ENCODE data around the gene GLS.

The GLS gene

DNA sequence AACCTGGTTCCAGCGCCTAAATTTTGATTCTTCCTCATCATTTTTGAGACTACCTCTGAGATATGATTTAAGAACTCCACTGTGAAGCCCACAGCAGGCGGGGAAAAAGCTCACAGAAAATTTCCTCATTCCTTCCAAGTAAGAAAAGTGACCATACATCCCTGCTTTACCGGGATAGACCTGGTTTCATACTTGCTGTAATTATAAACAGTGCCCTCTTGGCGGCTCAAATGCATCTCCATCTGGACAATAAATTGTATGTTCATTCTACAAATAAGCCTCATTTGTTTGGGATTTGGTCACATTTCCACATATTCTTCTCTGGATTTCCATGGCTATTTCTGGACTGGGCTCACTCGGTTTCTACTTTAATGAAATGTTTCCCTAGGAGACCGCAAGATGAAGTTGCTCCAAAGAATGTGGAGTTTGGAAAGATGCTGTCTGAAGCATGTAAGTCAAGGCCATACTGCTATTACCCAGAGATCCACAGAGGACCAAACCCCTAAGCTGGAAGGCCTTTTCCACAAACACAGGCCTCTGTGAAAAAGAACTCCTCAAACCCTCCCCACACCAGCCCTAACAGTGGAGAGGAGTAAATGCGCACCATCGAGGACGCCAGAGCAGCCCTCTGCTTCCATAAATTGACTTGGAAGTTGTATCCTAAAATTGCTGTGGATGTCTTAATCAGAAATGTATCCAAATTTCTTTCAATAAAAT is 119.5 kb downstream of the GLS start:
- Histone ChIP-seq H3K4ac (ENCODE audit: low read length) (no peak overlapping the region), H3K9ac (ENCODE audit: low read depth, low read length, poor library complexity) (no peak overlapping the region)

GRCh38 chr2:191001032-191001431 is 120.4 kb downstream of the GLS start:
- Histone ChIP-seq H4K91ac (ENCODE audit: low read depth, low read length, poor library complexity) (no peak overlapping the region), H3K9ac (ENCODE audit: low read depth, low read length, poor library complexity) (no peak overlapping the region), H2AK5ac (ENCODE audit: low read depth, low read length) (no peak overlapping the region), H3K18ac (ENCODE audit: low read length) (no peak overlapping the region), H3K4ac (ENCODE audit: low read length) (no peak overlapping the region), H2BK5ac (ENCODE audit: low read length) (no peak overlapping the region), H2BK120ac (ENCODE audit: low read depth, low read length) (no peak overlapping the region), H3K4me3 (ENCODE audit: low read length in 2 of 2) (no peak overlapping the region), H3K23ac (ENCODE audit: low read depth, low read length, poor library complexity) (no peak overlapping the region), H2BK15ac (ENCODE audit: low read length) (no peak overlapping the region), H2BK12ac (ENCODE audit: low read length) (no peak overlapping the region), H3K9me3 (replicated peaks in 1 of 2; ENCODE audit: control insufficient read depth in 2 of 2, insufficient read depth in 1 of 2, low read depth in 1 of 2, low read length in 2 of 2) (peaks cover 0 to 5% of the 10 kb centered on the region in 2 donors), H3K14ac (ENCODE audit: low read length) (no peak overlapping the region), H3K27ac (replicated peaks; ENCODE audit: low read length) (no peak overlapping the region), H2AFZ (ENCODE audit: low read length) (no peak overlapping the region), H3K4me1 (ENCODE audit: control insufficient read depth in 2 of 2, insufficient read depth in 1 of 2, low read depth in 1 of 2, low read length in 2 of 2) (no peaks in the 10 kb centered on the region), H3K27me3 (ENCODE audit: control insufficient read depth in 3 of 3, insufficient read depth in 3 of 3, low read depth in 1 of 3, low read length in 3 of 3) (no peaks in the 10 kb centered on the region), H4K8ac (ENCODE audit: low read depth, low read length) (no peak overlapping the region), H3K36me3 (replicated peaks in 1 of 2; ENCODE audit: control insufficient read depth in 2 of 2, insufficient read depth in 2 of 2, low read length in 2 of 2) (peaks cover 30 to 99% of the 10 kb centered on the region in 2 donors), H3K79me1 (ENCODE audit: low read depth, low read length) (no peaks in the 10 kb centered on the region), H3K4me2 (ENCODE audit: insufficient read depth, low read length, poor library complexity, severe bottlenecking) (no peak overlapping the region)
- WGBS, 2 donors (ENCODE audit: extremely low coverage in 2 of 2, insufficient read length in 2 of 2, insufficient replicate concordance in 1 of 2), result no CpG with 5 or more reads among the region's 2 CpGs
- no peak for DNase-seq (ENCODE audit: low spot score)

More for the DNA sequence above, 119.5 kb downstream of the GLS start:
- H4K91ac ChIP-seq (ENCODE audit: low read depth, low read length, poor library complexity), result no peak overlapping the region
- peaks cover 27 to 99% of the 10 kb centered on the region in 2 donors for H3K36me3 ChIP-seq (replicated peaks in 1 of 2; ENCODE audit: control insufficient read depth in 2 of 2, insufficient read depth in 2 of 2, low read length in 2 of 2)
- no peaks in the 10 kb centered on the region for H3K27me3 ChIP-seq (ENCODE audit: control insufficient read depth in 3 of 3, insufficient read depth in 3 of 3, low read depth in 1 of 3, low read length in 3 of 3)
- H4K8ac ChIP-seq (ENCODE audit: low read depth, low read length), result no peak overlapping the region
- WGBS, 2 donors (ENCODE audit: extremely low coverage in 2 of 2, insufficient read length in 2 of 2, insufficient replicate concordance in 1 of 2), result no CpG with 5 or more reads among the region's 9 CpGs
- no peak for DNase-seq (ENCODE audit: low spot score)
- no peak overlapping the region for H3K14ac ChIP-seq (ENCODE audit: low read length)
- H3K4me2 ChIP-seq (ENCODE audit: insufficient read depth, low read length, poor library complexity, severe bottlenecking), result no peak overlapping the region
- no peak overlapping the region for H2BK12ac ChIP-seq (ENCODE audit: low read length)
- H3K4me3 ChIP-seq (ENCODE audit: low read length in 2 of 2), result no peak overlapping the region
- no peak overlapping the region for H3K23ac ChIP-seq (ENCODE audit: low read depth, low read length, poor library complexity)
- no peaks in the 10 kb centered on the region for H3K79me1 ChIP-seq (ENCODE audit: low read depth, low read length)
- no peak overlapping the region for H3K27ac ChIP-seq (replicated peaks; ENCODE audit: low read length)
- H3K18ac ChIP-seq (ENCODE audit: low read length), result no peak overlapping the region
- no peak overlapping the region for H2BK5ac ChIP-seq (ENCODE audit: low read length)
- no peak overlapping the region for H2BK120ac ChIP-seq (ENCODE audit: low read depth, low read length)
- no peaks in the 10 kb centered on the region for H3K4me1 ChIP-seq (ENCODE audit: control insufficient read depth in 2 of 2, insufficient read depth in 1 of 2, low read depth in 1 of 2, low read length in 2 of 2)
- H2AK5ac ChIP-seq (ENCODE audit: low read depth, low read length), result no peak overlapping the region
- H3K9me3 ChIP-seq (replicated peaks in 1 of 2; ENCODE audit: control insufficient read depth in 2 of 2, insufficient read depth in 1 of 2, low read depth in 1 of 2, low read length in 2 of 2), result peaks cover 0 to 5% of the 10 kb centered on the region in 2 donors
- H2AFZ ChIP-seq (ENCODE audit: low read length), result no peak overlapping the region
- H2BK15ac ChIP-seq (ENCODE audit: low read length), result no peak overlapping the region

- Histone ChIP-seq H2BK12ac (ENCODE audit: low read length) (no peak overlapping the region), H3K9me3 (replicated peaks in 1 of 2; ENCODE audit: control insufficient read depth in 2 of 2, insufficient read depth in 1 of 2, low read depth in 1 of 2, low read length in 2 of 2) (peaks cover 1 to 5% of the 10 kb centered on the region in 2 donors), H2BK5ac (ENCODE audit: low read length) (no peak overlapping the region), H2BK120ac (ENCODE audit: low read depth, low read length) (no peak overlapping the region), H4K91ac (ENCODE audit: low read depth, low read length, poor library complexity) (no peak overlapping the region), H3K4me2 (ENCODE audit: insufficient read depth, low read length, poor library complexity, severe bottlenecking) (no peak overlapping the region), H4K8ac (ENCODE audit: low read depth, low read length) (no peak overlapping the region), H3K4me3 (ENCODE audit: low read length in 2 of 2) (no peak overlapping the region), H3K14ac (ENCODE audit: low read length) (no peak overlapping the region), H3K27me3 (ENCODE audit: control insufficient read depth in 3 of 3, insufficient read depth in 3 of 3, low read depth in 1 of 3, low read length in 3 of 3) (no peaks in the 10 kb centered on the region), H3K27ac (replicated peaks; ENCODE audit: low read length) (no peak overlapping the region), H2AK5ac (ENCODE audit: low read depth, low read length) (no peak overlapping the region), H3K4ac (ENCODE audit: low read length) (no peak overlapping the region), H2BK15ac (ENCODE audit: low read length) (no peak overlapping the region), H3K79me1 (ENCODE audit: low read depth, low read length) (no peaks in the 10 kb centered on the region), H2AFZ (ENCODE audit: low read length) (no peak overlapping the region), H3K23ac (ENCODE audit: low read depth, low read length, poor library complexity) (no peak overlapping the region), H3K18ac (ENCODE audit: low read length) (no peak overlapping the region), H3K9ac (ENCODE audit: low read depth, low read length, poor library complexity) (no peak overlapping the region), H3K4me1 (ENCODE audit: control insufficient read depth in 2 of 2, insufficient read depth in 1 of 2, low read depth in 1 of 2, low read length in 2 of 2) (no peaks in the 10 kb centered on the region), H3K36me3 (replicated peaks in 1 of 2; ENCODE audit: control insufficient read depth in 2 of 2, insufficient read depth in 2 of 2, low read length in 2 of 2) (peaks cover 31 to 99% of the 10 kb centered on the region in 2 donors)
- DNase-seq (ENCODE audit: low spot score), result no peak
- WGBS, 2 donors (ENCODE audit: extremely low coverage in 2 of 2, insufficient read length in 2 of 2, insufficient replicate concordance in 1 of 2), result no CpG with 5 or more reads among the region's 3 CpGs
Observed at GRCh38 chr2:191001624-191002023, 121.0 kb downstream of the GLS start.

GRCh38 chr2:191003405-191004309 is 123.0 kb downstream of the GLS start:
- H3K27me3 ChIP-seq (ENCODE audit: control insufficient read depth in 3 of 3, insufficient read depth in 3 of 3, low read depth in 1 of 3, low read length in 3 of 3), result no peaks in the 10 kb centered on the region
- WGBS, 2 donors (ENCODE audit: extremely low coverage in 2 of 2, insufficient read length in 2 of 2, insufficient replicate concordance in 1 of 2), result no CpG with 5 or more reads among the region's 6 CpGs

More at GRCh38 chr2:191003405-191004309, 123.0 kb downstream of the GLS start:
- Histone ChIP-seq H2BK15ac (ENCODE audit: low read length) (no peak overlapping the region), H2AK5ac (ENCODE audit: low read depth, low read length) (no peak overlapping the region), H4K91ac (ENCODE audit: low read depth, low read length, poor library complexity) (no peak overlapping the region), H2BK5ac (ENCODE audit: low read length) (no peak overlapping the region), H3K4ac (ENCODE audit: low read length) (no peak overlapping the region), H3K23ac (ENCODE audit: low read depth, low read length, poor library complexity) (no peak overlapping the region), H3K14ac (ENCODE audit: low read length) (no peak overlapping the region), H2AFZ (ENCODE audit: low read length) (no peak overlapping the region), H3K4me1 (ENCODE audit: control insufficient read depth in 2 of 2, insufficient read depth in 1 of 2, low read depth in 1 of 2, low read length in 2 of 2) (no peaks in the 10 kb centered on the region), H3K36me3 (replicated peaks in 1 of 2; ENCODE audit: control insufficient read depth in 2 of 2, insufficient read depth in 2 of 2, low read length in 2 of 2) (peaks cover 22 to 100% of the 10 kb centered on the region in 2 donors), H3K27ac (replicated peaks; ENCODE audit: low read length) (no peak overlapping the region), H3K9ac (ENCODE audit: low read depth, low read length, poor library complexity) (no peak overlapping the region), H3K9me3 (replicated peaks in 1 of 2; ENCODE audit: control insufficient read depth in 2 of 2, insufficient read depth in 1 of 2, low read depth in 1 of 2, low read length in 2 of 2) (peaks cover 1 to 5% of the 10 kb centered on the region in 2 donors), H2BK120ac (ENCODE audit: low read depth, low read length) (no peak overlapping the region), H3K4me3 (ENCODE audit: low read length in 2 of 2) (no peak overlapping the region), H2BK12ac (ENCODE audit: low read length) (no peak overlapping the region), H3K79me1 (ENCODE audit: low read depth, low read length) (no peaks in the 10 kb centered on the region), H3K18ac (ENCODE audit: low read length) (no peak overlapping the region), H4K8ac (ENCODE audit: low read depth, low read length) (no peak overlapping the region), H3K4me2 (ENCODE audit: insufficient read depth, low read length, poor library complexity, severe bottlenecking) (no peak overlapping the region)
- DNase-seq (ENCODE audit: low spot score), result no peak
